LNCaP clone FGC (cell line): Measurements from ENCODE around the gene SAMD4B.

Experiments used
- DNase-seq: peaks from one replicate; pipeline ENCODE4 v3.0.0-alpha.2; 2011; ENCODE audit warnings: low read depth
- H3K4me3 ChIP-seq: 2 replicates; pipeline ENCODE4 v1.5.1; 2011; ENCODE audit warnings: mild to moderate bottlenecking, low read depth, low read length, control low read depth
- TF ChIP-seq, protein P1 (sequence below): IDR thresholded peaks from 2 replicates; pipeline ENCODE4 v1.5.1; 2012; ENCODE audit warnings: mild to moderate bottlenecking; ENCODE audit not compliant: control insufficient read depth, insufficient read depth; ENCODE audit errors: extremely low read depth

Gene SAMD4B

GRCh38 chr19:39426170-39426569 lies 83.9 kb downstream of the SAMD4B start:
- TF ChIP-seq, protein P1, sequence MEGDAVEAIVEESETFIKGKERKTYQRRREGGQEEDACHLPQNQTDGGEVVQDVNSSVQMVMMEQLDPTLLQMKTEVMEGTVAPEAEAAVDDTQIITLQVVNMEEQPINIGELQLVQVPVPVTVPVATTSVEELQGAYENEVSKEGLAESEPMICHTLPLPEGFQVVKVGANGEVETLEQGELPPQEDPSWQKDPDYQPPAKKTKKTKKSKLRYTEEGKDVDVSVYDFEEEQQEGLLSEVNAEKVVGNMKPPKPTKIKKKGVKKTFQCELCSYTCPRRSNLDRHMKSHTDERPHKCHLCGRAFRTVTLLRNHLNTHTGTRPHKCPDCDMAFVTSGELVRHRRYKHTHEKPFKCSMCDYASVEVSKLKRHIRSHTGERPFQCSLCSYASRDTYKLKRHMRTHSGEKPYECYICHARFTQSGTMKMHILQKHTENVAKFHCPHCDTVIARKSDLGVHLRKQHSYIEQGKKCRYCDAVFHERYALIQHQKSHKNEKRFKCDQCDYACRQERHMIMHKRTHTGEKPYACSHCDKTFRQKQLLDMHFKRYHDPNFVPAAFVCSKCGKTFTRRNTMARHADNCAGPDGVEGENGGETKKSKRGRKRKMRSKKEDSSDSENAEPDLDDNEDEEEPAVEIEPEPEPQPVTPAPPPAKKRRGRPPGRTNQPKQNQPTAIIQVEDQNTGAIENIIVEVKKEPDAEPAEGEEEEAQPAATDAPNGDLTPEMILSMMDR = no peak
- DNase-seq = no peak
- no peak overlapping the region for H3K4me3 ChIP-seq

DNA sequence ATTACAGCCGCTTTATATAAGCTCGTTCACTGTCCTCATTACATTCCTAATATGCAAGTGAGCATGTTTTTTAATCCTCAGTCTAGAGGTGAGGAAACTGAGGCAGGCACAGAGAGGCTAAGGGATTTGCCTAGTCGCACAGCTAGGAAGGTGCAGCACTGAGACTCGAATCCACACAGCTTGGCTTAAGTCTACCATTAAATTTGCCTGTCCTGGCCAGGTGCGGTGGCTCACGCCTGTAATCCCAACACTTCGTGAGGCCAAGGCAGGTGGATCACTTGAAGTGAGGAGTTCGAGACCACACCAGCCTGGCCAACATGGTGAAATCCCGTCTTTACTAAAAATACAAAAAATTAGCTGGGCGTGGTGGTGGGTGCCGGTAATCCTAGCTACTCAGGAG lies 85.5 kb downstream of the SAMD4B start:
- no peak for DNase-seq
- TF ChIP-seq, protein P1 = no peak
- no peak overlapping the region for H3K4me3 ChIP-seq

DNA sequence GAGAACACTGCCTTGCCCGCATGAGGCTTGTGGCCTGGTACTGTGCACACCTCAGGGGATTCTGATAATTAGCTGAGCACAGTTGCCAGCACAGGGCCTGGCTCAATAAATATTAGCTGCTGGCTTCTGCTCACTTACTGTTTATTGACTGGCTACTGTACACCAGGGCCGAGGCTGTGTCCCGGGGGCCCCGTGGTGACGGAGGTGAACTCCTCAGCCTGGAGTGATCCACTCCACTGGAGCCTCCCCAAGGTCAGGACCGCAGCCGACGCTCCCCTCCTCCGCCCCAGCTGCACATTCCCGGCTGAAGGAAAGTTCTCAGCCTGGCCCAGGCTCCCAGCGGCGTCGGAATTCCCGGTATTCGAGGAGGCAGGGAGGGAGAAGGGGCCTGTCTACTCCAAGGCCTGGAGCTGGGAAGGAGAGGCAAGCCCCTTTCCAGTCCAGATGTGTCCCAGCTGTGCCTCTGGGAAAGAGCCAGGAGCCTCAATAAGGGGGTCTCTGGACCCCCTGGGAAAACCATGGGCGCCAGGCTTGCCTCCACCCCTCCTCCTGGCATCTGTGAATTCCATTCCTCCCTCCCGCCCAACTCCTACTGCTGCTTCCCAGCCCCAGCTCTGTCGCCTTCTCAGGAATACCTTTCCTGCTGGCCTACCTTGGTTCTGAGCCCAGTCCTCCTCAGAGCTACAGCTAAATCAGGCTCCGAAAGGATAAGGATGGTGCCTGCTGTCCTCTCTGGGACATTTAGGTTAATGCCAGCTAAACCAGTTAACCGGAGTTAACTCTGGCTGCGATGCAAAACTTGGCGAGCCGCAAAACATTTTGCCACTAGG lies 86.3 kb downstream of the SAMD4B start:
- DNase-seq = no peak
- H3K4me3 ChIP-seq = no peak overlapping the region
- TF ChIP-seq, protein P1 = no peak

DNA sequence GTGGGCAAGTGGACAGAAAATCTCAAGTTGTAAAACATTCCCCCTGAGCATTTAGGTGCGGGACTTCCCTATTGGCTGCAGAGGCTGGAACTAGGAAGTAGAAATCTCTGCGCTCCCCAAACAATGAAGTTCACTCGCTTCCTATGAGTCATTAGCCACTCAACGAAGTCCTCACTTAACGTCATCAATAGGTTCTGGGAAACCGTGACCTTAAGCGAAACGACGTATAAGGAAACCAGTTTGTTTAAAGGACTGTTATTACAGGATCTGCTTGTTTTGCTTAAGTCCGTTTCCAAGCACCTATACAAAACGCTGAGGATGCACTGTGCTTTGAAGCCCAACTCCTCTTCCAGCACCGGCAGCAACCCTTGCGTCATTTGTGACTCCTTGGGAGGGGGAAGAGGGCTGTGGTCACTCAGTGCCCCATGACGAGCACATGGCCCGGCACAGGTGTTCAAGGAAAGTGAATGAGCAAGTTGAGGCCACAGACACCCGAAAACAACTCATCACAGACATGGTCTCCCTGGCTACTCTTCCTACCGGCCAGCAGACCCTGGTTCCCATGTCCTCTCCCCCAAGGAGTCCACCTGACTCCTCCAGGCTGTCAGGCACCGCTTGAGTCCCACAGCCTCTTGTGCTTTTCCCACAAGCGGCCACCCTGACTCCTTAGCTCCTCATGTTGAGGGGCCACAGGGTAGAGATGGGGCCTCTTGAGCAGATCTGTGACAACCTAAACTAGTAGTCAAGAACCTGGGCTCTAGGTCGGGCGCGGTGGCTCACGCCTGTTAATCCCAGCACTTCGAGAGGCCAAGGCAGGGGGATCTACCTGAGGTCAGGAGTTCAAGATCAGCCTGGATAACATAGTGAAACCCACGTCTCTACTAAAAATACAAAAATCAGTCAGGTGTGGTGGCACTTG lies 88.7 kb downstream of the SAMD4B start:
- DNase-seq = peak; percentile 99
- TF ChIP-seq, protein P1 = no peak
- H3K4me3 ChIP-seq = 0 out of 2 replicates have a peak overlapping the region, but pooled peaks have one; percentile 3

DNA sequence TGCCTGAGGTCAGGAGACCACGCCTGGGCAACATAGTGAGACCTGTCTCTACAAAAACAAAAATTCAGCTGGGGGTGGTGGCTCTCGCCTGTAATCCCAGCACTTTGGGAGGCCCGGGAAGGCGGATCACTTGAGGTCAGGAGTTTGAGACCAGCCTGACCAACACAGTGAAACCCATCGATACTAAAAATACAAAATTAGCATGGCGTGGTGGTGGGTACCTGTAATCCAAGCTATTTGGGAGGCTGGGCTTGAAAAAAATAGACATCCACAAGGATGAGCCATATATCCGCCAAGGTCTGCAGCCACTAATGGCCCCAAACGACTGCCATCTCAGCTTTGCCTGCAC lies 90.4 kb downstream of the SAMD4B start:
- no peak for DNase-seq
- H3K4me3 ChIP-seq = no peak overlapping the region
- TF ChIP-seq, protein P1 = no peak

- TF ChIP-seq, protein P1 = no peak
- DNase-seq = no peak
- peak overlapping the region; percentile 89 for H3K4me3 ChIP-seq
These were observed 91.4 kb downstream of the SAMD4B start for GRCh38 chr19:39433480-39434079.
